ENCODE measurements around the gene KAZALD1. TPM values are rescaled to one million over a fixed set of nuclear protein-coding genes. Genes with fewer than 3 reads are reported as not detected.

Gene KAZALD1
- total and polyA plus RNA-seq, 10 of the 15 experiments (the other 5 are each of a cell fraction or from before 2014, with no cell fraction given), result 0.10 to 4.3 (median 1.9) TPM

DNA sequence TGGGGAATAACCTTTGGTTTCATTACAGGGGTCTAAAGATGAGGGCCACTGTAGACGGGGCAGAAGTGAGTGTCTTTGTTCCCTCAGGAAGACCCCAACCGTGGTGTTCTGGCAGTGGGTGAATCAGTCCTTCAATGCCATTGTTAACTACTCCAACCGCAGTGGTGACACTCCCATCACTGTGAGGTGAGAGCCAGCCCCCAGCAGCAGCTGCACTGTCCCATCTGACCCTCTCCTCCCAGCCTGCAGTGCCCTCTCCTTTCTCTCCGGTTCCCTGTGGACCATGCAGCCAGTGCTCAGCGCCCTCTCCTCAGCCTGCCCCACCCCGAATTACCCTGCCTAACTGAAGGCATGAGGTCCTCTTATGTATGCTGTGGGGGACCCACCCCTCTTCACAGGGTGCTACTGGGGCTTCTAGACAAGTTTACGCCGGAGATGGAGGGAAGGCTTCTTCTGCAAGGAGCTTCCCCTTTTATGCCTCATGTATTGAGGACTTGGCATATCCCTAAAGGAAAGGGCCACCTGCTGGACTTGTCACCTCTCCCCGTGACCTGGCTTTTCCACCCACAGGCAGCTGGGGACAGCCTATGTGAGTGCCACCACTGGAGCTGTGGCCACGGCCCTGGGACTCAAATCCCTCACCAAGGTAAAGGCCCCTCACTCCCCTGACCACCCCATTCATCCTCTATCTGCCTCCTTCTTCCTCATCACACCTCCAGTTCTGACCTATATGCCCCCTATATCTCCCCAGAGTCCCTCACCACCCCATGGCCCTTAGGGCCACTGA is 25.7 kb upstream of the KAZALD1 start:
- H3K4me1 ChIP-seq (ENCODE audit: control insufficient read depth, insufficient read depth, low read length), result peaks cover 18% of the 10 kb centered on the region
- RAD21 ChIA-PET (ENCODE audit: unreplicated experiment), result interaction anchor here (1.6 kb wide), 1 partner anchor 17 kb away, joined by 6 read pairs; no protein-coding TSS in a partner anchor
- no peak for TF ChIP-seq CREM (IDR thresholded peaks at IDR 0.05; ENCODE audit: low read depth)
- TF ChIP-seq NFYA (IDR thresholded peaks at IDR 0.05; ENCODE audit: borderline replicate concordance, low read depth, low read length), result no peak
- no peak for TF ChIP-seq YY1 (IDR thresholded peaks at IDR 0.05; ENCODE audit: low read depth, low read length)
- no peak for TF ChIP-seq POLR2A (IDR thresholded peaks at IDR 0.05; ENCODE audit: low read depth, low read length)
- no peak for TF ChIP-seq HDGF (IDR thresholded peaks at IDR 0.05)
- TF ChIP-seq, protein P1, sequence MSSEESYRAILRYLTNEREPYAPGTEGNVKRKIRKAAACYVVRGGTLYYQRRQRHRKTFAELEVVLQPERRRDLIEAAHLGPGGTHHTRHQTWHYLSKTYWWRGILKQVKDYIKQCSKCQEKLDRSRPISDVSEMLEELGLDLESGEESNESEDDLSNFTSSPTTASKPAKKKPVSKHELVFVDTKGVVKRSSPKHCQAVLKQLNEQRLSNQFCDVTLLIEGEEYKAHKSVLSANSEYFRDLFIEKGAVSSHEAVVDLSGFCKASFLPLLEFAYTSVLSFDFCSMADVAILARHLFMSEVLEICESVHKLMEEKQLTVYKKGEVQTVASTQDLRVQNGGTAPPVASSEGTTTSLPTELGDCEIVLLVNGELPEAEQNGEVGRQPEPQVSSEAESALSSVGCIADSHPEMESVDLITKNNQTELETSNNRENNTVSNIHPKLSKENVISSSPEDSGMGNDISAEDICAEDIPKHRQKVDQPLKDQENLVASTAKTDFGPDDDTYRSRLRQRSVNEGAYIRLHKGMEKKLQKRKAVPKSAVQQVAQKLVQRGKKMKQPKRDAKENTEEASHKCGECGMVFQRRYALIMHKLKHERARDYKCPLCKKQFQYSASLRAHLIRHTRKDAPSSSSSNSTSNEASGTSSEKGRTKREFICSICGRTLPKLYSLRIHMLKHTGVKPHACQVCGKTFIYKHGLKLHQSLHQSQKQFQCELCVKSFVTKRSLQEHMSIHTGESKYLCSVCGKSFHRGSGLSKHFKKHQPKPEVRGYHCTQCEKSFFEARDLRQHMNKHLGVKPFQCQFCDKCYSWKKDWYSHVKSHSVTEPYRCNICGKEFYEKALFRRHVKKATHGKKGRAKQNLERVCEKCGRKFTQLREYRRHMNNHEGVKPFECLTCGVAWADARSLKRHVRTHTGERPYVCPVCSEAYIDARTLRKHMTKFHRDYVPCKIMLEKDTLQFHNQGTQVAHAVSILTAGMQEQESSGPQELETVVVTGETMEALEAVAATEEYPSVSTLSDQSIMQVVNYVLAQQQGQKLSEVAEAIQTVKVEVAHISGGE (CRISPR knock-in tag; IDR thresholded peaks at IDR 0.05), result no peak
- in situ Hi-C loops (cut with MboI), result loop anchor here (5.0 kb wide), 1 partner anchor 106 kb away; no protein-coding TSS in a partner anchor
- BruUV-seq (replicated peaks), result no TSS peak
- no peak for ATAC-seq
- H3K4me3 ChIP-seq, result no peak overlapping the region
- no peak for FAIRE-seq
- intact Hi-C loops (cut with micrococcal nuclease; ENCODE audit: unreplicated experiment), result no loop called here
- CTCF ChIA-PET, result interaction anchor here (1.0 to 2.1 kb wide), 2 partner anchors 14 to 31 kb away, joined by 6 to 11 read pairs; no protein-coding TSS in a partner anchor
- no peaks in the 10 kb centered on the region for H3K36me3 ChIP-seq (ENCODE audit: control insufficient read depth in 2 of 2, insufficient read depth in 2 of 2, low read length in 1 of 2)
- SMC1A ChIA-PET (ENCODE audit: uncharacterized antibody, unreplicated experiment), result no interaction called here
- no peak for DNase-seq (ENCODE audit: low read depth, low spot score)
- H3K9me3 ChIP-seq (replicated peaks; ENCODE audit: control insufficient read depth, insufficient read depth, low read length), result no peaks in the 10 kb centered on the region
- POLR2A ChIA-PET, result interaction anchor here (0.5 kb wide), 1 partner anchor 25 kb away, joined by 3 read pairs; no protein-coding TSS in a partner anchor
- 28% methylated on average over 10 of the region's 10 CpGs for WGBS (ENCODE audit: insufficient coverage, insufficient replicate concordance, low lambda C conversion rate, missing lambda C conversion rate)
- H3K27me3 ChIP-seq (replicated peaks in 1 of 2; ENCODE audit: control insufficient read depth in 2 of 2, insufficient read depth in 2 of 2, low read length in 1 of 2), result peaks cover 0 to 5% of the 10 kb centered on the region in 2 experiments; a peak in 1 of 4 replicates
- H3K79me2 ChIP-seq (ENCODE audit: control insufficient read depth, insufficient read depth, low read length), result no peaks in the 10 kb centered on the region
- H3K9ac ChIP-seq (ENCODE audit: control insufficient read depth, insufficient read depth, low read length), result no peak overlapping the region
- no peaks in the 10 kb centered on the region for H4K20me1 ChIP-seq (ENCODE audit: control insufficient read depth, insufficient read depth)
- no peak overlapping the region for H3K27ac ChIP-seq (ENCODE audit: control insufficient read depth, insufficient read depth)
- H3K4me2 ChIP-seq (ENCODE audit: control insufficient read depth, insufficient read depth), result no peak overlapping the region
- H2AFZ ChIP-seq (ENCODE audit: control insufficient read depth, low read depth, low read length), result no peak overlapping the region

All from GM12878 (cell line).